Heart right ventricle (tissue), 16 donors: ENCODE results near the gene PRELID3B. TPM values are rescaled to one million over a fixed set of nuclear protein-coding genes. Genes with fewer than 3 reads are reported as not detected.

Source experiments
- ATAC-seq, 8 donors: fragments of 200-7000 bp; cut with Tn5 transposase; one replicate each; pipeline ENCODE4 v1.9.1; 2020; ENCODE audit warnings: mild to moderate bottlenecking in 8 of 8, moderate library complexity in 8 of 8, moderate number of reproducible peaks in 1 of 8
- DNase-seq, 2 donors: peaks; one replicate each; pipeline ENCODE4 v3.0.0-alpha.2; 2020
- H3K27ac ChIP-seq, 10 donors: fragments of 200-600 bp; sonication (generic) in 2 of 10; one replicate each; pipeline versions ENCODE4 v1.5.0 to v1.8.0; 2020 to 2022; ENCODE audit warnings: mild to moderate bottlenecking in 3 of 10
- H3K27me3 ChIP-seq, 7 donors: fragments of 200-600 bp; one replicate each; pipeline ENCODE4 v1.8.0; 2021 to 2022; ENCODE audit warnings: mild to moderate bottlenecking in 2 of 7
- H3K36me3 ChIP-seq, 9 donors: fragments of 200-600 bp; sonication (generic) in 1 of 9; one replicate each; pipeline versions ENCODE4 v1.5.0 to v1.8.0; 2020 to 2022; ENCODE audit warnings: mild to moderate bottlenecking in 2 of 9
- H3K4me1 ChIP-seq, 9 donors: fragments of 200-600 bp; sonication (generic) in 1 of 9; one replicate each; pipeline versions ENCODE4 v1.5.0 to v1.8.0; 2020 to 2022; ENCODE audit warnings: mild to moderate bottlenecking in 4 of 9
- H3K4me3 ChIP-seq, 10 donors: fragments of 200-600 bp; sonication (generic) in 2 of 10; one replicate each; pipeline versions ENCODE4 v1.5.0 to v1.8.0; 2020 to 2022; ENCODE audit warnings: mild to moderate bottlenecking in 7 of 10, moderate library complexity in 2 of 10
- H3K9me3 ChIP-seq, 11 donors: fragments of 200-600 bp in 10 of 11; sonication (generic) in 2 of 11; one replicate each; pipeline versions ENCODE4 v1.5.0 to v1.8.0; 2013 to 2022; ENCODE audit warnings: mild to moderate bottlenecking in 2 of 11, control low read depth in 1 of 11, moderate library complexity in 1 of 11
- CTCF ChIP-seq, 9 donors: fragments of 200-600 bp; sonication (generic) in 2 of 9; IDR thresholded peaks; one replicate each; pipeline versions ENCODE4 v1.5.0 to v1.8.0; 2021 to 2022; ENCODE audit warnings: antibody characterized with exemption in 9 of 9, mild to moderate bottlenecking in 5 of 9, moderate library complexity in 1 of 9
- WGBS, 2 donors: extraction: QIAGEN DNeasy Blood & Tissue Kit; methylation state at CpG; one replicate each; pipeline ENCODE4 v1.1.7; 2013; ENCODE audit warnings: inconsistent platforms in 1 of 2; 5-methylcytosine and 5-hydroxymethylcytosine counted together
- intact Hi-C, 10 donors: fragments of 100-400 bp; cut with DNase I; formaldehyde crosslinking; loops; one replicate each; pipeline versions ENCODE4 v1.11.1 to v1.14.2; 2022
- polyA plus RNA-seq, 2 donors: library from polyadenylated mRNA; stranded (reverse); fragments of 200-250 nt; gene quantifications; one replicate each; pipeline ENCODE4 v1.2.3, GENCODE V29; 2013
- total RNA-seq, 10 donors: library from RNA; stranded (reverse); fragmentation: NEBNext Ultra II Directional in 3 of 10; extraction: Animal tissue kit (Norgen Biotek cat#: 25700) in 3 of 10; gene quantifications; one replicate each; pipeline versions ENCODE4 v1.2.1 to v1.2.4, GENCODE V29; 2021 to 2023
- donor health status: Arrhythmogenic right ventricular cardiomyopathy.
- donor health status: ischemic (EF 13 %, LVEDD 7.1; RV severe dilation, severe dysfunction).
- donor health status: healthy with polysubstance abuse.
- donor health status: DM: no; HTN: yes; CAD: no.
- donor health status: DM: no; HTN: no; CAD: no.
- donor health status: ischemic (EF 25% LVEDD 6.9; RV normal size, moderate dysfunction).
- donor health status: ischemic (EF 25% LVEDD 5.7; RV mildly dilated, moderate dysfunction).
- donor health status: healthy.
- donor health status: DM: yes; HTN: yes; CAD: no.
- donor health status: Ischemic cardiomyopathy.
- donor health status: ischemic (EF 35%, LVEDD 5.7; RV mildly dilated, moderate dysfunction).
- donor health status: nonischemic (EF 11% LVEDD 7.7; RV severe dilation, severe dysfunction).
- donor health status: DM: yes; HTN: yes; CAD: no.
- donor health status: PGD.
- donor health status: ischemic (EF 29% LVEDD 5.4; RV normal size, mild dysfunction).
- donor health status: nonischemic (EF 23%, LVEDD 6.1; RV moderate dilation, normal function).

PRELID3B gene
- total and polyA plus RNA-seq, 12 donors, result 11.5 to 55.9 (median 45.3) TPM

GRCh38 chr20:59002874-59003399 is 39.6 kb downstream of the PRELID3B start:
- H3K27me3 ChIP-seq, result no peaks in the 10 kb centered on the region
- peak overlapping the region in 1 of 10 donors; percentile 98 for H3K27ac ChIP-seq
- no peak for ATAC-seq
- DNase-seq, result no peak
- no peak for TF ChIP-seq CTCF (IDR thresholded peaks at IDR 0.05)
- 86 to 88% methylated on average over 17 of the region's 17 CpGs for WGBS, 2 donors
- no peak overlapping the region for H3K4me3 ChIP-seq
- intact Hi-C loops, result no loop called here
- H3K9me3 ChIP-seq, result no peaks in the 10 kb centered on the region
- H3K4me1 ChIP-seq, result peaks cover 21 to 47% (median 35%) of the 10 kb centered on the region in 9 donors
- peaks cover 0 to 67% (median 26%) of the 10 kb centered on the region in 9 donors for H3K36me3 ChIP-seq

- 81 to 85% methylated on average over 8 of the region's 8 CpGs for WGBS, 2 donors
- ATAC-seq (no peak), DNase-seq (no peak)
- intact Hi-C loops, result no loop called here
- Histone ChIP-seq H3K27me3 (no peaks in the 10 kb centered on the region), H3K4me1 (peaks cover 19 to 42% (median 29%) of the 10 kb centered on the region in 9 donors), H3K4me3 (no peak overlapping the region), H3K9me3 (no peaks in the 10 kb centered on the region), H3K27ac (no peak overlapping the region), H3K36me3 (peaks cover 0 to 72% (median 31%) of the 10 kb centered on the region in 9 donors)
- TF ChIP-seq CTCF (IDR thresholded peaks at IDR 0.05), result no peak
Measured at GRCh38 chr20:59002388-59002787, 40.2 kb downstream of the PRELID3B start.

DNA sequence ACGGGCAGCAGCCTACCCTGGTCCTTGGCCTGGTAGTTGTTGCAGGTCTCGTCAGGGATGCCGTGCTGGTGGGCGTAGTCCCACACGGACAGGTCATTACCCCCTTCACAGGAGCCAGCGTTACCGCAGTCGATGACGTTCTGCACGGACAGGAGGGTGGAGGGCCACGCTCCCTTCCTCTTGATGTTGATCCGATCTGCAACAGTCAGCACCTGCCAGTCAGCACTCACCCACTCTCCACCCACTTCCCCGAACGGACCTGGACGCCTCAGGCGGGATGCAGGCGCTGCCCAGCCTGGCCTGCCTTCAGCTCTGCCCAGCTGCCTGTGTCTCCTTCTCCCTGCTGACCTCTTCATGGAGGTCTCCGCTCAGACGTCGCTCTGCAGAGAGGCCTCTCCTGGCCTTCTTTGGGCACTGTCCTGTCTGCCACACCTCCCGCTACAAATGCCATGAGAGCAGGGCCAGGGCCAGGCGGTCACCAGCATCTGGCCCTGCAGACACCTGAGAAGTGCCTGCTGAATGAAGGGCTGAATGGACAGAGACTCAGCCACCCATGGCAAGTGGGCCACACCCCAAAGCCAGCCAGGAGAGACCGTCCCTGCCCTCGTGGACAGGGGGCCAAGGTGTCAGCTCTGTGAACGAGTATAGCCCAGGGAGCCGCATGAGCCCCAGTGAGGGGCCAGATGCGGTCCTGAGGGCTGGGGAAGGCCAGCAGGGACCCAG is 41.0 kb downstream of the PRELID3B start:
- peaks cover 17 to 40% (median 28%) of the 10 kb centered on the region in 9 donors for H3K4me1 ChIP-seq
- 89 to 91% methylated on average over 27 of the region's 27 CpGs for WGBS, 2 donors
- DNase-seq, result no peak

GRCh38 chr20:59001068-59001448 is 41.5 kb downstream of the PRELID3B start:
- intact Hi-C loops, result no loop called here
- no peak for DNase-seq
- no peak overlapping the region for H3K27ac ChIP-seq
- TF ChIP-seq CTCF (IDR thresholded peaks at IDR 0.05), result no peak
- no peaks in the 10 kb centered on the region for H3K27me3 ChIP-seq
- H3K4me3 ChIP-seq, result no peak overlapping the region
- no peak for ATAC-seq
- H3K9me3 ChIP-seq, result no peaks in the 10 kb centered on the region
- H3K4me1 ChIP-seq, result peaks cover 15 to 35% (median 24%) of the 10 kb centered on the region in 9 donors
- H3K36me3 ChIP-seq, result peaks cover 0 to 86% (median 43%) of the 10 kb centered on the region in 9 donors
- 90 to 92% methylated on average over 13 of the region's 13 CpGs for WGBS, 2 donors

More for the DNA sequence above, 41.0 kb downstream of the PRELID3B start:
- no peak for TF ChIP-seq CTCF (IDR thresholded peaks at IDR 0.05)
- ATAC-seq, result no peak
- peaks cover 0 to 80% (median 37%) of the 10 kb centered on the region in 9 donors for H3K36me3 ChIP-seq
- no peaks in the 10 kb centered on the region for H3K27me3 ChIP-seq
- intact Hi-C loops, result no loop called here
- no peak overlapping the region for H3K27ac ChIP-seq
- H3K4me3 ChIP-seq, result no peak overlapping the region
- H3K9me3 ChIP-seq, result no peaks in the 10 kb centered on the region
